ENCODE data around the gene DENND6B. TPM values are rescaled to one million over a fixed set of nuclear protein-coding genes. Genes with fewer than 3 reads are reported as not detected.
A peak's percentile ranks its signal among the peaks of the same experiment; 100 is the strongest.

DENND6B gene
- total RNA-seq, 4 donors from 2014 or later, result 5.4 to 14.9 (median 6.3) TPM

DNA sequence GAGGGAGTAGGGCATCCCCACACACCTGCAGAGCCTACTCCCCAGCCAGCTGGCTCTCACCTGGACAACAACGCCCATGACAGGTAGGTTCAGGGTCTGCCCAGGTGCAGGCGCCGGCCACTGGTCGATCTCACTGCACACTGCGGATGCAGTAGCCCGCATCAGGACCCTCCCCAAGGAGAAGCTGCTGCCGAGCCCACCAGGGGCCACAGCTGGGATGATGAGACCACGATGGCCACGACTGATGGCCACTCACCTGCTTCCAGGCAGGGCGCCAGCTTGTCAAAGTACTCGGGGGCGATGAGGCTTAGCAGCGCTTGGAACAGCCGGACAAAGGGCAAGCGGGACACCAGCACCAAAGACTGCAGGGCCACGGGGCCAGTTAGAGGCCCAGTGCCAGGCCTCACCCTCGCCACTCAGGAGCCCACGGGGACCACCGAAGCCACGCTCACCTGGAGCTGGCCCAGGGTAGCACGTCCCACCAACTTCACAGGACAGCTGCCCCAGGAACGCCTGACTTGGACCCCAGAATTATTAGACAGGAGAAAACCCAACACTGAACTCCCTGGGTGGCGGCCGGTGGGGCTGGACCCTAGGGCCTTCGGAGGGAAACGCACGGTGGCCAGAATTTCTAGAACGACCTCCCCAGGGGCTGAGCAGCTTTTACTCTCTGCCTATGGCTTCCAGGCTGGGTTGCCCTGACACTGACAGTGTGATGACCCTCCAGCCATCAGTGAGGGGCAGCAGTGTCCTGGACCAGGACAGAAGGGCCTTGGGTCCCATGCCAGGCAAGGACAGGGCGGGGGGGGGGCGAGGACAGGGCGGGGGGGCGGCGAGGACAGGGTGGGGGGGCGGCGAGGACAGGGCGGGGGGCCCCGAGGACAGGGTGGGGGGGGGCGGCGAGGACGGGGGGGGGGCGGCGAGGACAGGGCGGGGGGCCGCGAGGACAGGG, 10.4 kb downstream of the DENND6B start:
- DNase-seq, result peak in 1 of 3 donors; percentile 48
- H3K4me3 ChIP-seq, result no peak overlapping the region
- peaks cover 0 to 23% (median 15%) of the 10 kb centered on the region in 4 donors for H3K4me1 ChIP-seq
- H3K9me3 ChIP-seq, result no peaks in the 10 kb centered on the region
- no peak for TF ChIP-seq POLR2A (IDR thresholded peaks at IDR 0.05)
- TF ChIP-seq, protein P1, sequence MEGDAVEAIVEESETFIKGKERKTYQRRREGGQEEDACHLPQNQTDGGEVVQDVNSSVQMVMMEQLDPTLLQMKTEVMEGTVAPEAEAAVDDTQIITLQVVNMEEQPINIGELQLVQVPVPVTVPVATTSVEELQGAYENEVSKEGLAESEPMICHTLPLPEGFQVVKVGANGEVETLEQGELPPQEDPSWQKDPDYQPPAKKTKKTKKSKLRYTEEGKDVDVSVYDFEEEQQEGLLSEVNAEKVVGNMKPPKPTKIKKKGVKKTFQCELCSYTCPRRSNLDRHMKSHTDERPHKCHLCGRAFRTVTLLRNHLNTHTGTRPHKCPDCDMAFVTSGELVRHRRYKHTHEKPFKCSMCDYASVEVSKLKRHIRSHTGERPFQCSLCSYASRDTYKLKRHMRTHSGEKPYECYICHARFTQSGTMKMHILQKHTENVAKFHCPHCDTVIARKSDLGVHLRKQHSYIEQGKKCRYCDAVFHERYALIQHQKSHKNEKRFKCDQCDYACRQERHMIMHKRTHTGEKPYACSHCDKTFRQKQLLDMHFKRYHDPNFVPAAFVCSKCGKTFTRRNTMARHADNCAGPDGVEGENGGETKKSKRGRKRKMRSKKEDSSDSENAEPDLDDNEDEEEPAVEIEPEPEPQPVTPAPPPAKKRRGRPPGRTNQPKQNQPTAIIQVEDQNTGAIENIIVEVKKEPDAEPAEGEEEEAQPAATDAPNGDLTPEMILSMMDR (IDR thresholded peaks at IDR 0.05), result no peak
- H3K36me3 ChIP-seq, result no peaks in the 10 kb centered on the region
- H3K27me3 ChIP-seq, result no peaks in the 10 kb centered on the region
- peak overlapping the region in 1 of 4 donors; percentile 89 for H3K27ac ChIP-seq

DNA sequence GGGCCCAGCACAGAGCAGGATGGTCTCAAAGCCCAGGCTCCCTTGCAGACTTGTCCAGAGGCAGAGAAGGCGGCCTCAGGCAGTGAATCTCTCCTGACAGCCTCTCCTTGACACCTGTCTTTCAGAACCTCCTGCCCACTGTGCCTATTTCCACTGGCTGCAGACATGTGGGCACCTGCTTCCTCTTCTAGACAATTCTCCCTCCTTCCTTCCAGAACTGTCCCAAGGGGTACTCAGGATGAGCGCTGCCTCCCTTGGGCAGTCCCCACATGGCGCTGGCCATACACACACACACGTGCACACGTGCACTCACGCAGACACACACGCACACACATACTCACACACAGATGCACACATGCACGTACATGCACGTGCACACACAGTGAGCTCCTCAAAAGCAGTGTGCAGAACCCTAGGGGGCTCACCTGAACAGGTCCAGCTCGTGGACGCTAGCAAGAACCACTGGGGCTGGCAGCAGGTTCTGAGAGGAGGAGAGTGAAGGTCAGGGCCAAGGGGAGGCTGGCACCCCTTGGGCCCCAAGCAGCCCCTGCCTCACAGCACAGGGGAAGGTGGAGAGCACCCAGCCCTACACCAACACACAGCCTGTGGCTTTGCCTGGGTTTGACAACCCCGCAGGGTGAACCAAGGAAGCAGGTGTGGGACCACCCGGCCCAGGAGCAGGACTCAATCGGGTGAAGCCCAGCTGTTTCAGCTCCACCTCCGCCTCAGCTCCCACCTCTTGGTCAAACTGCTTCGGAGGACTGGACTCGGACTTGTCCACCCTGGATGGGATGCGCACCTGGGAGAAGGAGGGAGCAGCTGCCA, 11.3 kb downstream of the DENND6B start:
- Histone ChIP-seq H3K4me1 (peaks cover 0 to 23% (median 15%) of the 10 kb centered on the region in 4 donors), H3K36me3 (no peaks in the 10 kb centered on the region), H3K27me3 (no peaks in the 10 kb centered on the region), H3K27ac (peak overlapping the region in 3 of 4 donors; percentile 74 to 89 (median 81)), H3K4me3 (peak overlapping the region in 1 of 4 donors; percentile 22), H3K9me3 (no peaks in the 10 kb centered on the region)
- TF ChIP-seq, protein P1 (IDR thresholded peaks at IDR 0.05), result no peak
- no peak for TF ChIP-seq POLR2A (IDR thresholded peaks at IDR 0.05)
- DNase-seq, result peak in 1 of 3 donors; percentile 59

DNA sequence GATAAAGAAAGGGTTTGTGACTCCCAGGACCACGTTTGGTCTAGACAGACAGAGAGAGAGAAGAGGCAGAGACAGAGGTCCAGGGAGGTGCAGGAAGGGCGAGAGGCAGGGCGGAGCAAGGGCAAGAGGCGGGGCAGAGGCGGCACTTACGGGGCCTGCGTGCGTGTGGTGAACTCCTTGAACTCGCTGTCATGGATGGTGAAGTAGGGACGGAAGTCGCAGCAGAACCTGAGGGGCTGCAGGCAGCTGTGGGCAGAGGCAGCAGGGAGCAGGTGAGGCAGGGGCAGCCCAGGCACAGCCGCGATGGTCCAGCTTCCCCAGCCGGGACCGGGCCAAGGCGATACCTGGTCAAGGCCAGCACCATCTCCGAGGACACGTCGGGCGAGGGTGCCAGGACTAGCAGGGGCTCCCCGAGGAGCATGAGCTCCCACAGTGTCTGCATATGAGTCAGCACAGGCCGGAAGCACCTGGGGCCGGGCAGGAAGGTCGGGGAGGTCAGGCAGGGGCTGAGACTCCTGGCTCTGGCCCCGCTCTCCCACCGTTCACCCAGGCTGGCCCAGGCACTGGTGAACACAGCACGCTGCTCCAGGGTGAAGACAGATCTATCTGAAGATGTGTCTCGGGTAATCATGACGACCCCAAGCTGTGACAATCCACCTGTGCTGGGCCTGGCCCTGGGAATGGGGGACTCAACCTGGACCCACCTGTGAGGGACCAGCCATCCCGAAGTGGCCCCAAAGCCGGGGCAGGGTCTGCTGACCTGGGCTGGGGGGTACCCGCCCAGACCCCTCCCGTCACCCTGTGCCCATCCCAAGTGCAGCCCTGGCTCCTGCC, 12.1 kb downstream of the DENND6B start:
- peak in 1 of 2 donors; percentile 27 for TF ChIP-seq POLR2A (IDR thresholded peaks at IDR 0.05)
- TF ChIP-seq, protein P1 (IDR thresholded peaks at IDR 0.05), result no peak
- Histone ChIP-seq H3K27me3 (no peaks in the 10 kb centered on the region), H3K4me3 (peak overlapping the region; percentile 22 to 46 (median 38)), H3K4me1 (peaks cover 0 to 23% (median 15%) of the 10 kb centered on the region in 4 donors), H3K9me3 (no peaks in the 10 kb centered on the region), H3K27ac (peak overlapping the region; percentile 46 to 89 (median 78)), H3K36me3 (no peaks in the 10 kb centered on the region)
- DNase-seq, result peak; percentile 91 to 96 (median 91)

DNA sequence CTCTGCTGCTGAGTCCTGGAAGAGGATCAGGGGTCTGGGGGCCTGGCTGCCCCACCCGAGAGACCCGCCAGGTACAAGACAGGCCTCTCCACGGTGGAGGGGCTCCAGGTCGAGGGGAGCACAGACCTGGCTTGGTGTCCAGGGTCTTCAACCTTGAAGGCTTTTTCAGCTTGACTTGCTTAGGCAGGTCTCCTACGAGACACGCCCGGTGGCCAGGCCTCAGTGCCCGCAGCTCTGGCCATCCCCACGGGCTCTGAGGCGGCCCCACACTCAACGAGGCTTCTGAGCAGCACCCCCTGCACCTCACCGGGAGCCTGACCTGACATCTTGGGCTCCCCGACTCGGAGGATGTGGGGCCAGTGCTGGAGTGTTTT, 12.7 kb downstream of the DENND6B start:
- H3K27ac ChIP-seq, result peak overlapping the region; percentile 46 to 89 (median 78)
- no peaks in the 10 kb centered on the region for H3K9me3 ChIP-seq
- no peaks in the 10 kb centered on the region for H3K36me3 ChIP-seq
- no peak for DNase-seq
- TF ChIP-seq, protein P1 (IDR thresholded peaks at IDR 0.05), result no peak
- no peak for TF ChIP-seq POLR2A (IDR thresholded peaks at IDR 0.05)
- H3K4me3 ChIP-seq, result peak overlapping the region; percentile 22 to 46 (median 38)
- H3K27me3 ChIP-seq, result no peaks in the 10 kb centered on the region
- peaks cover 0 to 26% (median 17%) of the 10 kb centered on the region in 4 donors for H3K4me1 ChIP-seq

DNA sequence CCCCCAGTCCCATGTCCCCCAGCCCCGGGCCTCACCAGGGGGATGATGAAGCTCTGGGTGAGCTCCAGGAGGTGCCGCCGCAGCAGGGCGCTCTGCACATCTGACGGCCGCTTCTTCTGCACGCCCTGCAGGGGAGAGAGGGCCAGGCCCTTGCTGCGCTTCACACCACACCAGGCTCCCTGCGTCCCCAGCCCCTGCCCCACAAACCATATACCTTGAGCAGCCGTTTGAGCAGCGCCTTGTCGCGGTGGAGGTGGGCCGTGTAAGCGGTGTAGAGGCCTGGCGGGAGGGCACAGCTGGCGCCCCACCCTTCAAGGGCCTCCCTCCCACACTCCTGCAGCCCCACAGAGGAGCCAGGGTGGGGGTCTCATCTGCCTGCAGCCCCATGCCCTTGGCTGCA, 13.2 kb downstream of the DENND6B start:
- H3K36me3 ChIP-seq, result no peaks in the 10 kb centered on the region
- H3K4me3 ChIP-seq, result peak overlapping the region in 2 of 4 donors; percentile 36 to 41
- H3K4me1 ChIP-seq, result peaks cover 0 to 30% (median 18%) of the 10 kb centered on the region in 4 donors
- peak in 1 of 3 donors; percentile 54 for DNase-seq
- no peak for TF ChIP-seq POLR2A (IDR thresholded peaks at IDR 0.05)
- TF ChIP-seq, protein P1 (IDR thresholded peaks at IDR 0.05), result no peak
- H3K27me3 ChIP-seq, result no peaks in the 10 kb centered on the region
- H3K27ac ChIP-seq, result peak overlapping the region in 3 of 4 donors; percentile 46 to 89 (median 74)
- H3K9me3 ChIP-seq, result no peaks in the 10 kb centered on the region

All from Peyer's patch (tissue), 4 donors.